IPS-18c (cell line): ENCODE measurements around the gene POLR1H.
"Not testable (repeated sequence)": the region's sequence is repeated elsewhere in the genome, so short reads cannot be mapped to it uniquely, and the experiment has no call there.

Experiments used
- H3K4me3 ChIP-seq: 2 replicates; pipeline ENCODE4 v1.7.0; 2013; ENCODE audit warnings: low read depth, mild to moderate bottlenecking, low read length, moderate library complexity; ENCODE audit not compliant: insufficient read depth
- H3K9me3 ChIP-seq: one replicate; pipeline ENCODE4 v1.6.1; 2013; ENCODE audit warnings: mild to moderate bottlenecking, low read length, moderate library complexity; ENCODE audit not compliant: control insufficient read depth, insufficient read depth

The POLR1H gene

GRCh38 chr6:30061092-30061857, at the start of gene POLR1H:
TSS of gene POLR1H (plus strand) at chr6:30061265. CDS start at chr6:30061525, 260 bp downstream.
- peak within 1 kb of the TSS; percentile 98 for H3K4me3 ChIP-seq
- H3K9me3 ChIP-seq = no peaks in the 10 kb centered on the region

GRCh38 chr6:30013291-30013922, 47.7 kb upstream of the POLR1H start:
- Histone ChIP-seq H3K9me3 (no peaks in the 10 kb centered on the region), H3K4me3 (no peak overlapping the region)

GRCh38 chr6:30019819-30020218, 41.2 kb upstream of the POLR1H start:
- no peaks in the 10 kb centered on the region for H3K9me3 ChIP-seq
- no peak overlapping the region for H3K4me3 ChIP-seq

- Histone ChIP-seq H3K9me3 (no peaks in the 10 kb centered on the region), H3K4me3 (no peak overlapping the region)
These were observed 40.4 kb upstream of the POLR1H start for GRCh38 chr6:30020626-30021025.

GRCh38 chr6:30022189-30022588, 38.9 kb upstream of the POLR1H start:
- Histone ChIP-seq H3K9me3 (no peaks in the 10 kb centered on the region), H3K4me3 (no peak overlapping the region)

GRCh38 chr6:30022712-30023111, 38.4 kb upstream of the POLR1H start:
- not testable (repeated sequence) for H3K9me3 ChIP-seq, H3K4me3 ChIP-seq

- Histone ChIP-seq H3K4me3 (no peak overlapping the region), H3K9me3 (no peaks in the 10 kb centered on the region)
These were observed 35.9 kb upstream of the POLR1H start for GRCh38 chr6:30025186-30025585.

- Histone ChIP-seq H3K4me3 (no peak overlapping the region), H3K9me3 (no peaks in the 10 kb centered on the region)
These were observed 31.5 kb upstream of the POLR1H start for GRCh38 chr6:30029588-30029987.

- no peak overlapping the region for H3K4me3 ChIP-seq
- H3K9me3 ChIP-seq = no peaks in the 10 kb centered on the region
These were observed 29.7 kb upstream of the POLR1H start for GRCh38 chr6:30031381-30031780.

- not testable (repeated sequence) for H3K4me3 ChIP-seq, H3K9me3 ChIP-seq
These were observed 27.6 kb upstream of the POLR1H start for GRCh38 chr6:30033440-30033839.

GRCh38 chr6:30035784-30036183, 25.3 kb upstream of the POLR1H start:
- Histone ChIP-seq H3K9me3 (no peaks in the 10 kb centered on the region), H3K4me3 (no peak overlapping the region)

GRCh38 chr6:30037182-30037788, 23.8 kb upstream of the POLR1H start:
- Histone ChIP-seq H3K9me3 (no peaks in the 10 kb centered on the region), H3K4me3 (no peak overlapping the region)

GRCh38 chr6:30041221-30041620, 19.8 kb upstream of the POLR1H start:
- Histone ChIP-seq H3K4me3 (no peak overlapping the region), H3K9me3 (no peaks in the 10 kb centered on the region)

GRCh38 chr6:30041821-30042220, 19.2 kb upstream of the POLR1H start:
- Histone ChIP-seq H3K9me3 (no peaks in the 10 kb centered on the region), H3K4me3 (no peak overlapping the region)

GRCh38 chr6:30042476-30042875, 18.6 kb upstream of the POLR1H start:
- Histone ChIP-seq H3K4me3 (no peak overlapping the region), H3K9me3 (no peaks in the 10 kb centered on the region)

GRCh38 chr6:30042914-30043313, 18.2 kb upstream of the POLR1H start:
- H3K4me3 ChIP-seq = no peak overlapping the region
- no peaks in the 10 kb centered on the region for H3K9me3 ChIP-seq

GRCh38 chr6:30043744-30044143, 17.3 kb upstream of the POLR1H start:
- no peak overlapping the region for H3K4me3 ChIP-seq

GRCh38 chr6:30044630-30045029, 16.4 kb upstream of the POLR1H start:
- H3K4me3 ChIP-seq = no peak overlapping the region
- no peaks in the 10 kb centered on the region for H3K9me3 ChIP-seq

More at GRCh38 chr6:30043744-30044143, 17.3 kb upstream of the POLR1H start:
- H3K9me3 ChIP-seq = no peaks in the 10 kb centered on the region
